Choroid plexus epithelial cell (primary cell): Measurements from ENCODE around the gene ETDC.
A peak's percentile ranks its signal among the peaks of the same experiment; 100 is the strongest.
"Not testable (repeated sequence)": the region's sequence is repeated elsewhere in the genome, so short reads cannot be mapped to it uniquely, and the experiment has no call there.

ENCODE experiments used
- DNase-seq: peaks from one replicate; pipeline ENCODE4 v3.0.0-alpha.2; 2010; ENCODE audit warnings: low read depth
- H3K4me3 ChIP-seq: 2 replicates; pipeline ENCODE4 v1.5.1; 2011; ENCODE audit warnings: low read depth, mild to moderate bottlenecking, control low read depth, low read length, moderate library complexity
- TF ChIP-seq, protein P1 (sequence below): conservative IDR thresholded peaks from 2 replicates; pipeline ENCODE4 v1.5.1; 2011; ENCODE audit warnings: low read depth, mild to moderate bottlenecking, control low read depth, inconsistent platforms, low read length, moderate library complexity

Gene ETDC

DNA sequence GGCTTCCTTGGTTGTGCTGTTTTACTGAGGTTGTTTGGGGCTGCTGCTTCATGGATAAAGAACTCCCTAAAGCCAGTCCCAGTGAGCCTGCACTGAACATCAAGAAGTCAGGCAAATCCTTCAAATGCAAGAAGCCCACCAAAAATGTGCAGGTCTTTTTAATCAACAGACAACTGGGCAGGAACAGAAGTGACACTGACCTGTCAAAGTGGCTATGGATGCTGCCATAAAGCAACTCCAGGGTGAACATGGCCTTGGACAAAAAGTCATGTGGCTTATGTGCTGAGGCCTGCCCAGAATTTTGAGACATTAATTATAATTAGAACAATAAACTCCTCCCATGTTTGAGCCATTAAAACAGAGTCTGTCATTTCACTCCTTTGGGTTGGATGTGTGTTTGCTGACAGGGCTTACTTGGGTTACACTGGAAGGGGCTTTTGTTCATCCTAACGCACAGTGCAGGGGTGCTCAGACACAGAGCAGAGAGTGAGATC lies at the start of gene ETDC:
TSS of gene ETDC (plus strand) at position 51 of the 494 bp plus-strand sequence. CDS start at position 51, 0 bp downstream.
- DNase-seq = no peak
- H3K4me3 ChIP-seq = no peak within 1 kb of the TSS
- TF ChIP-seq, protein P1, sequence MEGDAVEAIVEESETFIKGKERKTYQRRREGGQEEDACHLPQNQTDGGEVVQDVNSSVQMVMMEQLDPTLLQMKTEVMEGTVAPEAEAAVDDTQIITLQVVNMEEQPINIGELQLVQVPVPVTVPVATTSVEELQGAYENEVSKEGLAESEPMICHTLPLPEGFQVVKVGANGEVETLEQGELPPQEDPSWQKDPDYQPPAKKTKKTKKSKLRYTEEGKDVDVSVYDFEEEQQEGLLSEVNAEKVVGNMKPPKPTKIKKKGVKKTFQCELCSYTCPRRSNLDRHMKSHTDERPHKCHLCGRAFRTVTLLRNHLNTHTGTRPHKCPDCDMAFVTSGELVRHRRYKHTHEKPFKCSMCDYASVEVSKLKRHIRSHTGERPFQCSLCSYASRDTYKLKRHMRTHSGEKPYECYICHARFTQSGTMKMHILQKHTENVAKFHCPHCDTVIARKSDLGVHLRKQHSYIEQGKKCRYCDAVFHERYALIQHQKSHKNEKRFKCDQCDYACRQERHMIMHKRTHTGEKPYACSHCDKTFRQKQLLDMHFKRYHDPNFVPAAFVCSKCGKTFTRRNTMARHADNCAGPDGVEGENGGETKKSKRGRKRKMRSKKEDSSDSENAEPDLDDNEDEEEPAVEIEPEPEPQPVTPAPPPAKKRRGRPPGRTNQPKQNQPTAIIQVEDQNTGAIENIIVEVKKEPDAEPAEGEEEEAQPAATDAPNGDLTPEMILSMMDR = no peak

DNA sequence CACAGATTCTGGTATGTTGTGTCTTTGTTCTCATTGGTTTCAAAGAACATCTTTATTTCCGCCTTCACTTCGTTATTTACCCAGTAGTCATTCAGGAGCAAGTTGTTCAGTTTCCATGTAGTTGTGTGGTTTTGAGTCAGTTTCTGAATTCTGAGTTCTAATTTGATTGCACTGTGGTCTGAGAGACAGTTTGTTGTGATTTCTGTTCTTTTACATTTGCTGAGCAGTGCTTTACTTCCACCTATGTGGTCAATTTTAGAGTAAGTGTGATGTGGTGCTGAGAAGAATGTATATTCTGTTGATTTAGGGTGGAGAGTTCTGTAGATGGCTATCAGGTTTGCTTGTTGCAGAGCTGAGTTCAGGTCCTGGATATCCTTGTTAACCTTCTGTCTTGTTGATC lies 48.3 kb upstream of the ETDC start:
- DNase-seq, H3K4me3 ChIP-seq: not testable (repeated sequence)

DNA sequence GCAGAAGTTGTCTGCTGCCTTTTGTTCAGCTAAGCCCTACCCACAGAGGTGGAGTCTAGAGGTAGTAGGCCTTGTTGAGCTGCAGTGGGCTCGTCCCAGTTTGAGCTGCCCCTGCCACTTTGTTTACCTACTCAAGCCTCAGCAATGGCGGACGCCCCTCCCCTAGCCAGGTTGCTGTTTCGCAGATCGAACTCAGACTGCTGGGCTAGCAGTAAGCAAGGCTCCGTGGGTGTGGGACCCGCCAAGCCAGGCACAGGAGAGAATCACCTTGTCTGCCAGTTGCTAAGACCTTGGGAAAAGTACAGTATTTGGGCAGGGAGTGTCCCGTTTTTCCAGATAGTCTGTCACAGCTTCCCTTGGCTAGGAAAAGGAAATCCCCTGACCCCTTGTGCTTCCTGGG lies 45.9 kb upstream of the ETDC start:
- DNase-seq, H3K4me3 ChIP-seq: not testable (repeated sequence)

DNA sequence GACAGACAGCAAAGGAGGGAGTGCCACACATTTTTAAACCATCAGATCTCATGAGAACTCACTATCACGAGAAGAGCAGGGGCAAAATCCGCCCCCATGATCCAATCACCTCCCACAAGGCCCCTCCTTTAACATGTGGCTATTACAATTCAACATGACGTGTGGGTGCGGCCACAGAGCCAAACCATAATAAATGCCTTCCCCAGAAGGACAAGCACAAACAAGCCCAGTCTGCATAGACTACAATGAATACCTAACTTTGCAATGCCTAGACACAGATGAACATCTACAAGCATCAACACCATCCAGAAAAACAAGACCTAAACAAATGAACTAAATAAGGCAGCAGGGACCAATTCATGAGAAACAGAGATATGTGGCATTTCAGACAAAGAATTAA lies 45.1 kb upstream of the ETDC start:
- TF ChIP-seq, protein P1 = no peak
- H3K4me3 ChIP-seq = no peak overlapping the region
- no peak for DNase-seq

DNA sequence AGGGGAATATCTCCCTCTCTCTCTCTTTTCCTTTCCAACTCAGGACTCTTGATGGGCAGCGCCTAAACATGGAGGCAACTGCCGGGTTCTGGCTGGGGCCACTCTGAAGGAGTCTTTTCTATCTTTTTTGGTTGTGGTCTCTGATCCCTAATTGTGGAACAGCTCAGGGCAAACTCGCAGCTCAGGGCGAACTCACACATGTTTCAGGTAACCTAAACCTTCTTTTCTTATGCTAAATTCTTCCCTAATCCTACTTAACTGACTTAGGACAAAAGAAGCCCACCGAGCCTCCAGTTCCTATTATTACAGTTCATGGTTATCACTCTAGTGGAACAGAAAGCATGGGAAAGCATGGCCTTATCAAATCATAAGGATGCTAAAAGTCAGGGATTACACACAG lies 36.1 kb upstream of the ETDC start:
- no peak overlapping the region for H3K4me3 ChIP-seq
- DNase-seq = no peak
- TF ChIP-seq, protein P1 = no peak

DNA sequence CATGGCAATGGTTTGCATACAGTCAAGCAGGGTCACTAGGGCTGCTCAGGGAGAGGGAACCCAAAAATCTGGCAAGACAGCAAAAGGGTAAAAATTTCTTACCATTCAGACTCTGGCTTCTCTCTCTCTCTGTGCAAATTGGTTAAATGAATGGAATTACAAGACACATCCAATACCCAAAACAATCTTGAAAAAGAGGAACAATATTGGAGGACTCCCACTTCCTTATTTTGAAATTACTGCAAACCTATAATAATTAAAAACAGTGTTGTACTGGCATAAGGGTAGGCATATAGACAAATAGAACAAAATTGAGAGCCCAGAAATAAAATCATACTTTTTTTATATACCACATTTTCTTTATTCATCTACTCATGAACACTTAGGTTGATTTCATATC lies 33.3 kb upstream of the ETDC start:
- TF ChIP-seq, protein P1 = no peak
- H3K4me3 ChIP-seq = no peak overlapping the region
- no peak for DNase-seq

DNA sequence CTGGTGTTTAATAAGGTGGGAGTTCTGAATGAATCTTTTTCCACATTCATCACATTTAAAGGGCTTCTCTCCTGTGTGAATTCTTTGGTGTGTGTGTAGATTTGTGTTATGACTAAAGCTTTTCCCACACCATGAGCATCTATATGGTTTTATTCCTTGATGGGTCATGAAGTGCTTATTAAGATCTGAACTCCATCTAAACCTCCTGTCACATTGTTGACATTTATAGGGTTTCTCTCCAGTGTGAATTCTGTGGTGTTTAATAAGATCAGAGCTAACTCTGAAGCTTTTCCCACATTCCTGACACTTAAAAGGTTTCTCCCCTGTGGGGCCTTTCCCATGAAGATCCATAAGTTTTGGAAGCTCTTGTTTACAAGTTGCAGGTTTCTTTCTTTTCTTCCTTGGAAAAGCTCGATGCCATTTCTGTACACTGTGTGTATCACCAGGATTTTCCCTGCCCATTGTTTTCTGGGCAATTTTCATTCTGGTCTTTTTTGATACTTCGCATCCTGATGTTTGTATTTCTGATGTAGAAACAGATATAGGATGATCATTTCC lies 21.9 kb upstream of the ETDC start:
- TF ChIP-seq, protein P1 = no peak
- no peak for DNase-seq
- H3K4me3 ChIP-seq = no peak overlapping the region

DNA sequence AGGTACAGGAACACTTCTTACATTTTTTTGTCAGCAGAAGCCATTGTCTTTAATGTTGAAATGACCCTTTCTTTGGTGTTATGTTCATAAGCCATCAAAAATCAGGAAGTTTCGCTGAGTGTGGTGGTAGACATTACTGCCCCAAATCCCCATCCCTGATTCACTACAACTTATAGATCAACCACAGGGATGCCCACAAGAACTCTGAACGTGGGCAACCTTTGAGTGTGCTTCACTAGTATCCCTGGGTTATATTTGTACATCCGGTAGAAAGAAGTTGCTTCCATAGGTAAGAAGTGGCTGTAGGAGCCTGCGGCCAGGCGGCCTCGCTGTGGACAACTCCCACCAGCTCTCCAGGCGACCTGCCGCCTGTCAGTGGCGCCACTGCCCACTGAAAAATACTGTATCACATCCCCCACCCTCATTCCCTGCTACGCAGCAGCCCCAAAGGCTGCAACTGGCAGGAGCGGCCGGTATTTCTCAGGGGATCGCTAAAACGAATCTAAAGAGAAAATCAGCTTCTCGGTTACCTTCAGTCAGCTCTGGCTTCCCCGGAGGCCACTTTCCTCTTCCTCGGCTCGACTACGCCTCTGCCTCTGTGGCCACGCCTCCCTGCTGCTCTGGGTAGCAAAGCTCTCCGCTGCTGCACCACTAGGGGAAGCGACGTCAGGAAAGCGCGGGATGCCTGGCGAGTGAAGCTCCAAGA lies 13.9 kb upstream of the ETDC start:
- TF ChIP-seq, protein P1 = peak; percentile 53
- peak overlapping the region; percentile 53 for H3K4me3 ChIP-seq
- peak; percentile 60 for DNase-seq
